Measurements from ENCODE around the gene GNLY. TPM values are rescaled to one million over a fixed set of nuclear protein-coding genes. Genes with fewer than 3 reads are reported as not detected.

The GNLY gene
- total and polyA plus RNA-seq, 2 donors from 2014 or later, result 5.5 to 8.1 TPM

GRCh38 chr2:85719609-85720240 lies 25.6 kb downstream of the GNLY start:
- FAIRE-seq, result no peak
- H3K27me3 ChIP-seq (ENCODE audit: control insufficient read depth, insufficient read depth, low read length), result no peaks in the 10 kb centered on the region
- intact Hi-C loops (cut with DNase I), result no loop called here
- no peak overlapping the region for H3K9ac ChIP-seq (ENCODE audit: low read length in 3 of 3)
- no peak for TF ChIP-seq CTCF (IDR thresholded peaks at IDR 0.05; ENCODE audit: borderline replicate concordance, extremely low read depth, insufficient read depth)
- no peak overlapping the region for H3K4me3 ChIP-seq (ENCODE audit: low read length in 3 of 3)
- H3K4me1 ChIP-seq (ENCODE audit: control insufficient read depth in 2 of 3, insufficient read depth in 2 of 3, low read depth in 1 of 3, low read length in 3 of 3), result no peaks in the 10 kb centered on the region
- no peak for DNase-seq
- no peaks in the 10 kb centered on the region for H3K9me3 ChIP-seq (ENCODE audit: control insufficient read depth in 2 of 3, insufficient read depth in 1 of 3, low read length in 3 of 3)
- H3K36me3 ChIP-seq (ENCODE audit: control insufficient read depth in 2 of 3, insufficient read depth in 3 of 3, low read length in 3 of 3), result no peaks in the 10 kb centered on the region
- H3K27ac ChIP-seq (ENCODE audit: low read depth in 2 of 2, low read length in 2 of 2), result no peak overlapping the region

GRCh38 chr2:85720533-85720932 lies 26.4 kb downstream of the GNLY start:
- intact Hi-C loops (cut with DNase I), result no loop called here
- no peaks in the 10 kb centered on the region for H3K27me3 ChIP-seq (ENCODE audit: control insufficient read depth, insufficient read depth, low read length)
- H3K9me3 ChIP-seq (ENCODE audit: control insufficient read depth in 2 of 3, insufficient read depth in 1 of 3, low read length in 3 of 3), result no peaks in the 10 kb centered on the region
- FAIRE-seq (no peak), DNase-seq (no peak)
- no peaks in the 10 kb centered on the region for H3K36me3 ChIP-seq (ENCODE audit: control insufficient read depth in 2 of 3, insufficient read depth in 3 of 3, low read length in 3 of 3)
- H3K4me1 ChIP-seq (ENCODE audit: control insufficient read depth in 2 of 3, insufficient read depth in 2 of 3, low read depth in 1 of 3, low read length in 3 of 3), result no peaks in the 10 kb centered on the region
- TF ChIP-seq CTCF (IDR thresholded peaks at IDR 0.05; ENCODE audit: borderline replicate concordance, extremely low read depth, insufficient read depth), result no peak
- H3K4me3 ChIP-seq (ENCODE audit: low read length in 3 of 3), result no peak overlapping the region
- H3K27ac ChIP-seq (ENCODE audit: low read depth in 2 of 2, low read length in 2 of 2), result no peak overlapping the region
- no peak overlapping the region for H3K9ac ChIP-seq (ENCODE audit: low read length in 3 of 3)

- DNase-seq (no peak), FAIRE-seq (no peak)
- Histone ChIP-seq H3K4me1 (ENCODE audit: control insufficient read depth in 2 of 3, insufficient read depth in 2 of 3, low read depth in 1 of 3, low read length in 3 of 3) (no peaks in the 10 kb centered on the region), H3K27ac (ENCODE audit: low read depth in 2 of 2, low read length in 2 of 2) (no peak overlapping the region), H3K9ac (ENCODE audit: low read length in 3 of 3) (no peak overlapping the region), H3K36me3 (ENCODE audit: control insufficient read depth in 2 of 3, insufficient read depth in 3 of 3, low read length in 3 of 3) (no peaks in the 10 kb centered on the region), H3K4me3 (ENCODE audit: low read length in 3 of 3) (no peak overlapping the region), H3K27me3 (ENCODE audit: control insufficient read depth, insufficient read depth, low read length) (no peaks in the 10 kb centered on the region), H3K9me3 (ENCODE audit: control insufficient read depth in 2 of 3, insufficient read depth in 1 of 3, low read length in 3 of 3) (no peaks in the 10 kb centered on the region)
- TF ChIP-seq CTCF (IDR thresholded peaks at IDR 0.05; ENCODE audit: borderline replicate concordance, extremely low read depth, insufficient read depth), result no peak
- intact Hi-C loops (cut with DNase I), result no loop called here
Measured at GRCh38 chr2:85721641-85722040, 27.5 kb downstream of the GNLY start.

GRCh38 chr2:85722519-85722918 lies 28.4 kb downstream of the GNLY start:
- Histone ChIP-seq H3K4me3 (ENCODE audit: low read length in 3 of 3) (no peak overlapping the region), H3K9me3 (ENCODE audit: control insufficient read depth in 2 of 3, insufficient read depth in 1 of 3, low read length in 3 of 3) (no peaks in the 10 kb centered on the region), H3K27ac (ENCODE audit: low read depth in 2 of 2, low read length in 2 of 2) (no peak overlapping the region), H3K36me3 (ENCODE audit: control insufficient read depth in 2 of 3, insufficient read depth in 3 of 3, low read length in 3 of 3) (no peaks in the 10 kb centered on the region), H3K9ac (ENCODE audit: low read length in 3 of 3) (no peak overlapping the region), H3K27me3 (ENCODE audit: control insufficient read depth, insufficient read depth, low read length) (no peaks in the 10 kb centered on the region), H3K4me1 (ENCODE audit: control insufficient read depth in 2 of 3, insufficient read depth in 2 of 3, low read depth in 1 of 3, low read length in 3 of 3) (no peaks in the 10 kb centered on the region)
- no peak for DNase-seq
- no peak for FAIRE-seq
- intact Hi-C loops (cut with DNase I), result no loop called here
- no peak for TF ChIP-seq CTCF (IDR thresholded peaks at IDR 0.05; ENCODE audit: borderline replicate concordance, extremely low read depth, insufficient read depth)

Data from kidney (tissue), 14 donors.